ENCODE measurements around the gene RGL2. TPM values are rescaled to one million over a fixed set of nuclear protein-coding genes. Genes with fewer than 3 reads are reported as not detected.

The RGL2 gene
- total RNA-seq, 1 donor, result 13.0 TPM

- TF ChIP-seq CTCF (IDR thresholded peaks at IDR 0.05; ENCODE audit: insufficient read depth, low read depth, low read length), result no peak
- no peak overlapping the region for H3K4me3 ChIP-seq (ENCODE audit: low read depth, low read length)
- DNase-seq (ENCODE audit: low read depth), result no peak
These were observed 39.7 kb downstream of the RGL2 start for GRCh38 chr6:33259032-33259431.

- no peak for DNase-seq (ENCODE audit: low read depth)
- TF ChIP-seq CTCF (IDR thresholded peaks at IDR 0.05; ENCODE audit: insufficient read depth, low read depth, low read length), result no peak
These were observed 44.2 kb downstream of the RGL2 start for GRCh38 chr6:33254591-33254990.

GRCh38 chr6:33252759-33253158, 46.0 kb downstream of the RGL2 start:
- no peak overlapping the region for H3K4me3 ChIP-seq (ENCODE audit: low read depth, low read length)
- DNase-seq (ENCODE audit: low read depth), result no peak
- no peak for TF ChIP-seq CTCF (IDR thresholded peaks at IDR 0.05; ENCODE audit: insufficient read depth, low read depth, low read length)

More at GRCh38 chr6:33254591-33254990, 44.2 kb downstream of the RGL2 start:
- no peak overlapping the region for H3K4me3 ChIP-seq (ENCODE audit: low read depth, low read length)

- no peak overlapping the region for H3K4me3 ChIP-seq (ENCODE audit: low read depth, low read length)
- no peak for DNase-seq (ENCODE audit: low read depth)
- TF ChIP-seq CTCF (IDR thresholded peaks at IDR 0.05; ENCODE audit: insufficient read depth, low read depth, low read length), result no peak
These were observed 47.2 kb downstream of the RGL2 start for GRCh38 chr6:33251395-33252012.

GRCh38 chr6:33250731-33251130, 48.0 kb downstream of the RGL2 start:
- no peak overlapping the region for H3K4me3 ChIP-seq (ENCODE audit: low read depth, low read length)
- no peak for DNase-seq (ENCODE audit: low read depth)
- no peak for TF ChIP-seq CTCF (IDR thresholded peaks at IDR 0.05; ENCODE audit: insufficient read depth, low read depth, low read length)

- DNase-seq (ENCODE audit: low read depth), result peak; percentile 62
- no peak for TF ChIP-seq CTCF (IDR thresholded peaks at IDR 0.05; ENCODE audit: insufficient read depth, low read depth, low read length)
These were observed 48.8 kb downstream of the RGL2 start for GRCh38 chr6:33249732-33250630.

More at GRCh38 chr6:33249732-33250630, 48.8 kb downstream of the RGL2 start:
- H3K4me3 ChIP-seq (ENCODE audit: low read depth, low read length), result peak overlapping the region; percentile 78

Data from fibroblast of villous mesenchyme (primary cell).